Measurements from ENCODE around the gene AUNIP.

DNA sequence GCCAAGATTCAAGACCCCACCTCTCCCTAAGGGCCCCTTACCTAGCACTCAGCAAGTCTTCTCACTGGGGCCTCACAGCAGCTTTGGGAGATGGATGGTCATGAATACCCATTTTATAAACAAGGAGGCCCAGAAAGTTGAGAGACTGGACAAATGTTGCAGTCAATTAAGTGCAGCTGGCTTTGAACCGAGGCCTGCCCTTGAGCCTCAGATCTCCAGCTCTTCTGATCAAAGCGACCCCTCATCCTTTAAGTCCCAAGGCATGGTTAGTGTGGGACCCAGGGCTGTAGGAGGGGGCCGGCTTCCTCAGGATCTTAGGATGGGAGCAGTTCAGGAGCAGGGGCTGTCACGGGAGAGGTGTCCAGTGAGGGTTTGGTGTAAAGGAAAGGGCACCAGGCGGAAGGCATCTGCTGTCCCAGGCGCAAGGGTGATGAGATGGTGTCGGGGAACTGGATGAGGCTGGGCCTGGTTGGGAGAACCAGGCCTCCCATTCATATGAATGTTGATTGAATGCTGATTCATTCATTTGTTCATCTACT lies 44.6 kb downstream of the AUNIP start:
- TF ChIP-seq, protein P1, sequence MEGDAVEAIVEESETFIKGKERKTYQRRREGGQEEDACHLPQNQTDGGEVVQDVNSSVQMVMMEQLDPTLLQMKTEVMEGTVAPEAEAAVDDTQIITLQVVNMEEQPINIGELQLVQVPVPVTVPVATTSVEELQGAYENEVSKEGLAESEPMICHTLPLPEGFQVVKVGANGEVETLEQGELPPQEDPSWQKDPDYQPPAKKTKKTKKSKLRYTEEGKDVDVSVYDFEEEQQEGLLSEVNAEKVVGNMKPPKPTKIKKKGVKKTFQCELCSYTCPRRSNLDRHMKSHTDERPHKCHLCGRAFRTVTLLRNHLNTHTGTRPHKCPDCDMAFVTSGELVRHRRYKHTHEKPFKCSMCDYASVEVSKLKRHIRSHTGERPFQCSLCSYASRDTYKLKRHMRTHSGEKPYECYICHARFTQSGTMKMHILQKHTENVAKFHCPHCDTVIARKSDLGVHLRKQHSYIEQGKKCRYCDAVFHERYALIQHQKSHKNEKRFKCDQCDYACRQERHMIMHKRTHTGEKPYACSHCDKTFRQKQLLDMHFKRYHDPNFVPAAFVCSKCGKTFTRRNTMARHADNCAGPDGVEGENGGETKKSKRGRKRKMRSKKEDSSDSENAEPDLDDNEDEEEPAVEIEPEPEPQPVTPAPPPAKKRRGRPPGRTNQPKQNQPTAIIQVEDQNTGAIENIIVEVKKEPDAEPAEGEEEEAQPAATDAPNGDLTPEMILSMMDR (IDR thresholded peaks at IDR 0.05; ENCODE audit: borderline replicate concordance, extremely low read depth, low read length, poor library complexity, severe bottlenecking), result no peak
- TF ChIP-seq EZH2 (IDR thresholded peaks at IDR 0.05; ENCODE audit: borderline replicate concordance, low read depth, low read length, severe bottlenecking), result no peak
